WTC11 (cell line): ENCODE data around the gene WDR53.

Experiments used
- ATF2 ChIP-seq: sonication (generic); formaldehyde crosslinking; IDR thresholded peaks from 2 replicates; pipeline ENCODE4 v1.8.1; 2022; ENCODE audit warnings: low read depth, missing genetic modification reagents, borderline replicate concordance
- CTCF ChIP-seq: fragments of 200-600 bp; IDR thresholded peaks from 2 replicates; pipeline ENCODE4 v1.8.0; 2022; ENCODE audit warnings: antibody characterized with exemption
- GABPB1 ChIP-seq: sonication (generic); formaldehyde crosslinking; IDR thresholded peaks from 2 replicates; pipeline ENCODE4 v1.8.1; 2023; ENCODE audit warnings: mild to moderate bottlenecking, missing genetic modification reagents
- NFYB ChIP-seq: sonication (generic); formaldehyde crosslinking; conservative IDR thresholded peaks from 2 replicates; pipeline ENCODE4 v1.8.0; 2022; ENCODE audit warnings: low read depth, missing genetic modification reagents
- NR1H2 ChIP-seq: sonication (generic); formaldehyde crosslinking; IDR thresholded peaks from 2 replicates; pipeline ENCODE4 v1.9.0; 2021; ENCODE audit warnings: mild to moderate bottlenecking, moderate library complexity, missing genetic modification reagents
- NR2C2 ChIP-seq: sonication (generic); formaldehyde crosslinking; IDR thresholded peaks from 2 replicates; pipeline ENCODE4 v1.8.0; 2022; ENCODE audit warnings: mild to moderate bottlenecking, missing genetic modification reagents
- PRRX2 ChIP-seq: fragments of 250-450 bp; sonication (Bioruptor Pico); IDR thresholded peaks from 2 replicates; pipeline ENCODE4 v1.8.0; 2021; ENCODE audit warnings: mild to moderate bottlenecking
- SP1 ChIP-seq: sonication (generic); formaldehyde crosslinking; conservative IDR thresholded peaks from 2 replicates; pipeline ENCODE4 v1.8.1; 2022; ENCODE audit warnings: missing genetic modification reagents
- STAT6 ChIP-seq: sonication (generic); formaldehyde crosslinking; conservative IDR thresholded peaks from 2 replicates; pipeline ENCODE4 v1.8.1; 2023; ENCODE audit warnings: mild to moderate bottlenecking, low read depth, missing genetic modification reagents, moderate library complexity
- TF ChIP-seq, protein P1 (sequence below): sonication (generic); formaldehyde crosslinking; IDR thresholded peaks from 2 replicates; pipeline ENCODE4 v1.8.0; 2022; ENCODE audit warnings: mild to moderate bottlenecking, missing genetic modification reagents

- TF ChIP-seq, protein P1, sequence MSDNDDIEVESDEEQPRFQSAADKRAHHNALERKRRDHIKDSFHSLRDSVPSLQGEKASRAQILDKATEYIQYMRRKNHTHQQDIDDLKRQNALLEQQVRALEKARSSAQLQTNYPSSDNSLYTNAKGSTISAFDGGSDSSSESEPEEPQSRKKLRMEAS (CRISPR knock-in tag), result no peak
- TF ChIP-seq PRRX2 (CRISPR knock-in tag) (no peak), ATF2 (CRISPR knock-in tag) (no peak), CTCF (no peak), NFYB (no peak), STAT6 (CRISPR knock-in tag) (no peak), NR1H2 (CRISPR knock-in tag) (no peak), GABPB1 (CRISPR knock-in tag) (no peak), NR2C2 (CRISPR knock-in tag) (no peak), SP1 (CRISPR knock-in tag) (no peak)
These were observed 23.8 kb downstream of the WDR53 start for GRCh38 chr3:196544491-196544992.
